DMS114 treated with DMSO at 0.1 percent for 48 hours (cell line): ENCODE results near the gene MMP23B.
"Not testable (repeated sequence)": the region's sequence is repeated elsewhere in the genome, so short reads cannot be mapped to it uniquely, and the experiment has no call there.

Source experiments
- DNase-seq: peaks from one replicate; lab custom pipeline; 2025; ENCODE audit not compliant: unreplicated experiment; lab: John Stamatoyannopoulos, UW

Gene MMP23B

GRCh38 chr1:1664941-1665814 is 33.2 kb downstream of the MMP23B start:
- DNase-seq = no peak

GRCh38 chr1:1665815-1666251 is 33.9 kb downstream of the MMP23B start:
- DNase-seq = no peak

GRCh38 chr1:1666526-1666925 is 34.6 kb downstream of the MMP23B start:
- DNase-seq = no peak

GRCh38 chr1:1669468-1670440 is 37.8 kb downstream of the MMP23B start:
- DNase-seq = no peak

GRCh38 chr1:1670866-1671265 is 38.9 kb downstream of the MMP23B start:
- DNase-seq = no peak

- no peak for DNase-seq
Measured at GRCh38 chr1:1671365-1672119, 39.6 kb downstream of the MMP23B start.

- DNase-seq = no peak
Measured at GRCh38 chr1:1672181-1672965, 40.4 kb downstream of the MMP23B start.

- DNase-seq = not testable (repeated sequence)
Measured at GRCh38 chr1:1674806-1675205, 42.8 kb downstream of the MMP23B start.

- DNase-seq = not testable (repeated sequence)
Measured at GRCh38 chr1:1675218-1675617, 43.2 kb downstream of the MMP23B start.

- not testable (repeated sequence) for DNase-seq
Measured at GRCh38 chr1:1676087-1676486, 44.1 kb downstream of the MMP23B start.

- no peak for DNase-seq
Measured at GRCh38 chr1:1677718-1678580, 46.0 kb downstream of the MMP23B start.

- DNase-seq = no peak
Measured at GRCh38 chr1:1678581-1679380, 46.8 kb downstream of the MMP23B start.

- DNase-seq = no peak
Measured at GRCh38 chr1:1680031-1680911, 48.3 kb downstream of the MMP23B start.

- no peak for DNase-seq
Measured at GRCh38 chr1:1680912-1681273, 48.9 kb downstream of the MMP23B start.

- DNase-seq = no peak
Measured at GRCh38 chr1:1683104-1683905, 51.3 kb downstream of the MMP23B start.
